GM19324 (cell line): ENCODE results near the gene TSKU.

Experiments
- ATAC-seq: cut with Tn5 transposase; IDR thresholded peaks from one replicate; pipeline ENCODE4 v1.9.1; 2021; ENCODE audit warnings: mild to moderate bottlenecking, moderate library complexity; ENCODE audit not compliant: unreplicated experiment, low FRiP score

Gene TSKU

GRCh38 chr11:76841923-76842452 lies 58.8 kb downstream of the TSKU start:
- ATAC-seq, result no peak

- ATAC-seq, result no peak
These were observed 60.8 kb downstream of the TSKU start for GRCh38 chr11:76843907-76844306.

DNA sequence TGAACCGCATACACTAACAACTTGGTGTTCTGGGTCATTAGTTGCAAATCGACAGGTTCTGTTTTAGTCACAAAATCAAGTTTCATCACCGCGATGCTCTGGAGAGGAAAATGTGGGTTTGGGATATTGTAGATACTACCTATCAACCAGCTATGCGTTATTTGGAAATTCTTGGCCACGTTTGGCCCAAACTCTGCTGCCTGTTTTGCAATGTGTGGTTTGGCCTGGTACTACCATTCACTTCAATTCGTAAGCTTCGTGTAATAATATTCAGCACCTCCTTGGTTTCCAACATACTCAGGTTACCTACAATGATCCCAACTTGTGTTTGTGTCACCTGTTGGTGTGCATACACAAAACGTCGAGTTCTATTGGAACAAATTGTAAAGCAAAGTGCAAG lies 61.4 kb downstream of the TSKU start:
- ATAC-seq, result no peak

GRCh38 chr11:76845069-76845468 lies 61.9 kb downstream of the TSKU start:
- no peak for ATAC-seq

- ATAC-seq, result no peak
These were observed 63.3 kb downstream of the TSKU start for GRCh38 chr11:76846441-76846840.
